ENCODE data around the gene GPER1.

The GPER1 gene

DNA sequence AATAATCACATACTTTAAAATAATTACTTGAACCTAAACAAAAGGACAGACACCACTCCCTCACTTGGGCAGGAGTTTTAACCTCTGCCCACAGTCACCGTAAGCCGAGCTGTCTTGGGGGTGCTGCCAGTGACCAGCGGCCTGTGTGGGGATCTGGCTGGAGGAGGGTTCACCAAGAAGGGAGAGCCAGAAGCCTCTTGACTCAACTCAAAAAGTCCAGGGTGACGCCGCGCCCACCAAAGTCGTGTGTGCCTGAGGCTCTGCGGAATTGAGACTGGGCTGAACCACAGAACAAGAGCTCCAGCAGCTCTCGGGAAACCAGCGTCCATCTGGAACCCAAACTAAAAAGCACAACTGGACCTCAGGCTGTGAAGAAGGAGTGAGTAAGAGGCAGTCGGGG, 36.3 kb downstream of the GPER1 start:
- Histone ChIP-seq H3K27me3 (ENCODE audit: control insufficient read depth, insufficient read depth, low read length) (no peaks in the 10 kb centered on the region), H3K4me3 (ENCODE audit: low read depth, low read length) (no peak overlapping the region), H3K9ac (ENCODE audit: low read depth, low read length) (no peak overlapping the region), H3K9me3 (ENCODE audit: control insufficient read depth, insufficient read depth, low read length) (no peaks in the 10 kb centered on the region), H3K36me3 (ENCODE audit: control insufficient read depth, insufficient read depth, low read length) (peaks cover 12% of the 10 kb centered on the region), H3K4me1 (ENCODE audit: control insufficient read depth, insufficient read depth, low read length) (no peaks in the 10 kb centered on the region)

DNA sequence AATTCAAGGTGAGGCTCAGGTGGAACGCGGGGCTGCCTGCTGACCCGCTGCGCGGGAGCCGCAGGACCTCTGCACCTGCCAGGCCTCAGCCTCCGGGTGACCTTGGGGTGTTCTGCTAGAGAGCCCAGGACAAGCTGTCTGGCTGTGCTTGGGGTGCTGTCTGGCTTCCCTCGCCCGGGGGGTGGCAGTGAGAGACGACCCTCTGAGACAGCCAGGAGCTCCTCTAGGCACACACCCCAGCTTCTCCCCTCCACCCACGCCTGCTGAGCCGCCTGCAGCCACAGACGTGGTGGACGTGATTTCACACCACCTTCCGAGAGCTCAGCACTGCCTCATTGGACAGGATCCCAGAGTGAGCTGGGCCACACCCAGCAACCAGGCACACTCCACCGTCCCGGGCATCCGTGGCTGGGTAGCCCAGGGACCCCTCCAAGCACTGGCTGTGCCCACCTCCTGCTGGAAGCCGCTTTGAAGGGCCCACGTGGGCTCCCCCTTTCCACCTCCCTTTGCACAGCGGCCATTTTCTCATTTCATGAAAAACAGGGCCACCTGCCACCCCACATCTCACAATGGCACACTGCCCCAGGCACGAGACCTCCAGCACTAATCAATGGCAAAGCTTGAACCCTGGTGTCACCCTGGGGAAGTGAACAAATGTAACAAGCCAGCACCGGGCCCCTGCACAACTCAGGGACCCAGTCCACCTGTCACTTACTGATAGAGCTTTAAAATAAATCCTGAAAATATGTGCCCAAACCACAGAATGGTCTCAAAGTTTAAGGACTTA, 37.1 kb downstream of the GPER1 start:
- Histone ChIP-seq H3K9ac (ENCODE audit: low read depth, low read length) (no peak overlapping the region), H3K27me3 (ENCODE audit: control insufficient read depth, insufficient read depth, low read length) (no peaks in the 10 kb centered on the region), H3K4me1 (ENCODE audit: control insufficient read depth, insufficient read depth, low read length) (no peaks in the 10 kb centered on the region), H3K9me3 (ENCODE audit: control insufficient read depth, insufficient read depth, low read length) (no peaks in the 10 kb centered on the region), H3K36me3 (ENCODE audit: control insufficient read depth, insufficient read depth, low read length) (peaks cover 12% of the 10 kb centered on the region), H3K4me3 (ENCODE audit: low read depth, low read length) (no peak overlapping the region)

DNA sequence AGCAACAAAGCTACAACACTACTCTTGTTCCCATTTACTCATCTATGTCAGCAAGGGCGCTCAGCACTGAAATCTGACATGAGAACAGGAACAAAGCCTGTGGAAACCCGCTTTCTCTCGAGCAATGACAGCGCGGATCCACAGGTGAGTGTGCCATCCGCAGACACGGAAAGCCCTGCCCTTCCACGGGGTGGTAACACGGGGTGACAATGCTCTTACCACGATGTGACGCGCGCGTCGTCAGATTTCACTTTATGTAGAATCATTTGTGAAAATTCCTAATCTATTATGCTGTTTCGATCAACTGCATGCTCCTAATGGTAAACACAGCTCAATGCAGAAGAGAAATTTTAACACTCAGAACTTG, 37.7 kb downstream of the GPER1 start:
- Histone ChIP-seq H3K4me3 (ENCODE audit: low read depth, low read length) (no peak overlapping the region), H3K36me3 (ENCODE audit: control insufficient read depth, insufficient read depth, low read length) (peaks cover 12% of the 10 kb centered on the region), H3K4me1 (ENCODE audit: control insufficient read depth, insufficient read depth, low read length) (no peaks in the 10 kb centered on the region), H3K27me3 (ENCODE audit: control insufficient read depth, insufficient read depth, low read length) (no peaks in the 10 kb centered on the region), H3K9ac (ENCODE audit: low read depth, low read length) (no peak overlapping the region), H3K9me3 (ENCODE audit: control insufficient read depth, insufficient read depth, low read length) (no peaks in the 10 kb centered on the region)

DNA sequence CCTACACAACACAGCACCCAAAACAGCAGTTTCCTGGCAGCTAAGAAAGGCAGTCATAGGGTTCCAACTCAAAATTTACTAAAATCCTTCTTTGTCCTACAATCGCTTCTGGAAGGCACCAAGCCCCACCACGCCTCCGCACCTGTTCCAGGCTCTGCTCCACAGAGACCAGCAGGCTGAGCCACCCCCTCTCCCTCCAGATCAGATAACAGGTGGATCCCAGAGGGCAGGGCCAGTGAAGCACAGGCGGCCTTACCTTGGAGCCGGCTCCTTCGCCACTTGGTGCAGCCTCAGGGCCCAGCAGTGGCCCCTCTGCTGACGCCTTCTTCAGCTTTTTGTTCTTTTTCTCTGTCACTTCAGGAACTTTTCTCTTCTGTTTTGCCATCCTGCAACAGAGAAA, 39.1 kb downstream of the GPER1 start:
- H3K27me3 ChIP-seq (ENCODE audit: control insufficient read depth, insufficient read depth, low read length): no peaks in the 10 kb centered on the region
- no peaks in the 10 kb centered on the region for H3K4me1 ChIP-seq (ENCODE audit: control insufficient read depth, insufficient read depth, low read length)
- no peaks in the 10 kb centered on the region for H3K9me3 ChIP-seq (ENCODE audit: control insufficient read depth, insufficient read depth, low read length)
- peaks cover 12% of the 10 kb centered on the region for H3K36me3 ChIP-seq (ENCODE audit: control insufficient read depth, insufficient read depth, low read length)
- H3K4me3 ChIP-seq (ENCODE audit: low read depth, low read length): no peak overlapping the region
- no peak overlapping the region for H3K9ac ChIP-seq (ENCODE audit: low read depth, low read length)

DNA sequence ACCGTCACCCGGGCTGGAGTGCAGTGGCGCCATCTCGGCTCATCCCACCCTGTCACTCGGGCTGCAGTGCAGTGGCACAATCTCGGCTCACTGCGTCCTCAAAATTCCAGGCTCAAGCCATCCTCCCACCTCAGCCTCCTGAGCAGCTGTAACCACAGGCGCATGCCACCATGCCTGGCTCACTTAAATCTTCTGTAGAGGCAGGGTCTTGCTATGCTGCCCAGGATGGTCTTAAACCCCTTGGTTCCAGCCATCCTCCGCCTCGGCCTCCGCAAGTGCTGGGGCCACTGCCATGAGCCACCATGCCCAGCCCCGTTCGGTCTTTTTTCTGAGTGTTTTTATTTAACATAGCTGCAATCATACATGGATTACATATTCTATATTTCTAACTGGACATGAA, 41.5 kb downstream of the GPER1 start:
- H3K9ac ChIP-seq (ENCODE audit: low read depth, low read length): no peak overlapping the region
- no peak overlapping the region for H3K4me3 ChIP-seq (ENCODE audit: low read depth, low read length)
- peaks cover 12% of the 10 kb centered on the region for H3K36me3 ChIP-seq (ENCODE audit: control insufficient read depth, insufficient read depth, low read length)
- H3K9me3 ChIP-seq (ENCODE audit: control insufficient read depth, insufficient read depth, low read length): no peaks in the 10 kb centered on the region
- no peaks in the 10 kb centered on the region for H3K4me1 ChIP-seq (ENCODE audit: control insufficient read depth, insufficient read depth, low read length)
- no peaks in the 10 kb centered on the region for H3K27me3 ChIP-seq (ENCODE audit: control insufficient read depth, insufficient read depth, low read length)

DNA sequence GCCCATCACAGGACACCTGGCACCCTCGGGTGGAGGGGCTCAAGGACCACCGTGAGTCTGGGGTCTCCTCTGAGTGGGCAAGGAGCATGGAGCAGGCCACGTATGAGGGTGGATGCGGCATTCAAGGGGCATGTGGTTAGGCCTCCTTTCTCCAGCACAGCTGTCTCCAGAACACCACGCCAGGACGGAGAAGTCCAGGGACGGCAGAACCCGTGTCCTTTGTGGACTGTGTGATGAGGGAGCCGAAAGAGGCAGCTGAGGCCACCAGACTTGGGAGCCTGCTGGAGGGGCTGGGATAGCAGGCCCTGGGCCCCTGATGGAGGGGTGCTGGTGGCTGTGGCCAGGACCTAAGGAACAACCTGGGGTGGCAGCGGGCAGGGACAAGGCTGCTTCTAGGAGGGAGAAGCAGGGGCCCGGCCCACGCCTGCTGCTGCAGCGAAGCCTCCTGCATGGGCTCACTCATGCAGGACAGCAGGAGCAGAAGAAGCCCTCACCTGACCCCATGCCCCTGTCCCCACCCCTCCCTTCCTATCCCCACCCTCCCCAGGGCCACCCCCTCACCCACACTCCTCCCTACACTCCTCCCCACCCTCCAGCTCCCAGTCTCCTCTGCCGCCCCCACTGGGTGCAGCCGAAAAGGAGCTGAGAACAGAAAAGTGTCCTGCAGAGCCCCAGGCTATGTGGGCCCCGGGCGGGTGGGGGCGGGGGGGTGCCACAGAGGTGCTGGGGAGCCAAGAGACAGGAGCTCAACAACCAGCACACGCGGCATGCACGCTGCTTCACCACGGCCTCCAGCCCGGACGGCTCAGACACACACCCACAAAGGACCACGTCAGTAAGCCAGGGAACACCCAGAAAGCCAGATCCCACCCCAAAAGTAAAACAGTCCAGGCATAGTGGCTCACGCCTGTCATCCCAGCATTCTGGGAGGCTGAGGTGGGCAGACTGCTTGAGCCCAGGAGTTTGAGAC, 42.4 kb downstream of the GPER1 start:
- H3K9ac ChIP-seq (ENCODE audit: low read depth, low read length): no peak overlapping the region
- H3K36me3 ChIP-seq (ENCODE audit: control insufficient read depth, insufficient read depth, low read length): peaks cover 7% of the 10 kb centered on the region
- H3K4me1 ChIP-seq (ENCODE audit: control insufficient read depth, insufficient read depth, low read length): no peaks in the 10 kb centered on the region
- no peak overlapping the region for H3K4me3 ChIP-seq (ENCODE audit: low read depth, low read length)
- no peaks in the 10 kb centered on the region for H3K9me3 ChIP-seq (ENCODE audit: control insufficient read depth, insufficient read depth, low read length)
- H3K27me3 ChIP-seq (ENCODE audit: control insufficient read depth, insufficient read depth, low read length): no peaks in the 10 kb centered on the region

DNA sequence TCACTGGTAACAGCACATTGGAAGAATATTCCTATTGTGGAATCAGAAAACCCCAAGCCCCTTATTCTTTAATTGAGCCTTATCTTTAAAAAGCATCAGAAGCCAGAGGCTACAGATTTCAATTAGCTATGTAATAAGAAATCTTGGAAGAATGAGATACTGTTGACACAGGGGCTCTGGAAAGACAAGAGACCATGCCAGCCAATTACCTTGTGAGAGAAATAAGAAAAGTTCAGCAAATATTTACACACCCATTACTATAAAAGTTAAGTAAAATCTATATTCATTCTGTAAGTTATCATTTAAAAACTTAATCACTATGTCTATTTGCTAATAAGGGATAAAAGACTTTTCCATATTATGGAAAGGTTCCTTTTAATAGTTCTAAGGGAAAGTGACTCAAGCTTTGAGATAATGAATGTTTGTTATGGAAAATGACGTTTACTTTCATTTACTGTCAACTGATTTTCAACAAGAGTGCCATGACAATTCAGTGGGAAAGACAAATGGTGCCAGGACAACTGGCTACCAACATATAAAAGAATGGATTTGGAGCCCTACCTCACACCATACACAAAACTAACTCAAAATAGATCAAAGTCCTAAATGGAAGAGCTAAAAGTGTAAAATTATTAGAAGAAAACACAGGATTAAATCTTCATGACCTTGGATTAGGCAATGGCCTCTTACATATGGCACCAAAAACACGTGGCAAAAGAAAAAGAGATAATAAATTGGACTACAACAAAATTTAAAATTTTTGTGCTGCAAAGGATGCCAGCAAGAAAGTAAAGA, 43.8 kb downstream of the GPER1 start:
- Histone ChIP-seq H3K9me3 (ENCODE audit: control insufficient read depth, insufficient read depth, low read length) (no peaks in the 10 kb centered on the region), H3K9ac (ENCODE audit: low read depth, low read length) (no peak overlapping the region), H3K4me1 (ENCODE audit: control insufficient read depth, insufficient read depth, low read length) (no peaks in the 10 kb centered on the region), H3K36me3 (ENCODE audit: control insufficient read depth, insufficient read depth, low read length) (peaks cover 4% of the 10 kb centered on the region), H3K4me3 (ENCODE audit: low read depth, low read length) (no peak overlapping the region), H3K27me3 (ENCODE audit: control insufficient read depth, insufficient read depth, low read length) (no peaks in the 10 kb centered on the region)

DNA sequence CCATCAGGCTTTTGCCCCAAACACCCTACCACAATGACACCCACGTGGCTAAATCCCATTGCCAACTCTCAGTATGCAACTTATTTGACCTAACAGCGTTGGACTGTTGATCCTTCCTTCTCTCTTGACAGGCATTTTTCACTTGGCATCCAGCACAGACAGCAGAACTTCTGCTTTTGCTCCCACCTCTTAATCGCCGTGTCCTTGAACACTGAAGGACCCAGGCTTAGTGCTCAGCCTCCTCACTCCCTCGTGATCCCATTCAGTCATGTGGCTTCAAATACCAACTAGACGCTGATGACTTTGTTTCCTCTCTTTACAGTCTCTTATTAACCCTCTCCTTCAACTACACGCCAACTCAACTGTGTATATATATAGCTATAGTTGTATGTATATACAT, 47.0 kb downstream of the GPER1 start:
- Histone ChIP-seq H3K27me3 (ENCODE audit: control insufficient read depth, insufficient read depth, low read length) (no peaks in the 10 kb centered on the region), H3K4me1 (ENCODE audit: control insufficient read depth, insufficient read depth, low read length) (no peaks in the 10 kb centered on the region), H3K4me3 (ENCODE audit: low read depth, low read length) (no peak overlapping the region), H3K9ac (ENCODE audit: low read depth, low read length) (no peak overlapping the region), H3K9me3 (ENCODE audit: control insufficient read depth, insufficient read depth, low read length) (no peaks in the 10 kb centered on the region), H3K36me3 (ENCODE audit: control insufficient read depth, insufficient read depth, low read length) (no peaks in the 10 kb centered on the region)

DNA sequence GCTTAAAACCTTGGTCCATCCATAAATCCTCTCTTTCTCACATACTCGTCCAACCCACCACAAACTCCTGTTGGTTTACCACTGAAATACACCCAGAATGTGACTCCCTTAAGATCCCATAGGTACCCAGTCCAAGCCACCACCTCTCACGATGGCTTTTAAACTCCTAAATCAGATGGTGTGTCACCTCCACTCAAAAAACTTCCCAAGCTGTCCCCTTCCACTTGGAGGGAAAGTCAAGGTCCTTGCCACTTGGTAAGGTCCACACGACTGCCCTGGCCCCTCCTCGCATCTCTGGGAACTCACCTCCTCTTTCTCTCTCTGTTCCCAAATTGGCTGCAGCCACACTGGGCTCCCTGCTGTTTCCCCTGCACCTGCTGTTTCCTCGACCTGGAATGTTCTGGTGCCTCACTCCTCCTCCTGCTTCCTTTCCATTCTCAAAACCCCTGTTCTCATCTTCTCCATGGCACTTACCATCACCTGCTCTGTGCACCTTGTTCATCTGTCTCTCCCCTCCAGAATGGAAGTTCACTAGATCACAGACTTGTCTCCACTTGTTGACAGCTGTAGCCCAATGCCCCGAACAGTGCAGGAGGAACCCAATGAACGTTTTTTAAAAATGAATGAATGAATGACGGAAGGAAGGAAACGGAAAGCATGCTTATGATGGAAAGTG, 49.1 kb downstream of the GPER1 start:
- H3K4me1 ChIP-seq (ENCODE audit: control insufficient read depth, insufficient read depth, low read length): no peaks in the 10 kb centered on the region
- H3K27me3 ChIP-seq (ENCODE audit: control insufficient read depth, insufficient read depth, low read length): no peaks in the 10 kb centered on the region
- peak overlapping the region; percentile 77 for H3K4me3 ChIP-seq (ENCODE audit: low read depth, low read length)
- H3K9me3 ChIP-seq (ENCODE audit: control insufficient read depth, insufficient read depth, low read length): no peaks in the 10 kb centered on the region
- peak overlapping the region; percentile 0 for H3K9ac ChIP-seq (ENCODE audit: low read depth, low read length)
- no peaks in the 10 kb centered on the region for H3K36me3 ChIP-seq (ENCODE audit: control insufficient read depth, insufficient read depth, low read length)

DNA sequence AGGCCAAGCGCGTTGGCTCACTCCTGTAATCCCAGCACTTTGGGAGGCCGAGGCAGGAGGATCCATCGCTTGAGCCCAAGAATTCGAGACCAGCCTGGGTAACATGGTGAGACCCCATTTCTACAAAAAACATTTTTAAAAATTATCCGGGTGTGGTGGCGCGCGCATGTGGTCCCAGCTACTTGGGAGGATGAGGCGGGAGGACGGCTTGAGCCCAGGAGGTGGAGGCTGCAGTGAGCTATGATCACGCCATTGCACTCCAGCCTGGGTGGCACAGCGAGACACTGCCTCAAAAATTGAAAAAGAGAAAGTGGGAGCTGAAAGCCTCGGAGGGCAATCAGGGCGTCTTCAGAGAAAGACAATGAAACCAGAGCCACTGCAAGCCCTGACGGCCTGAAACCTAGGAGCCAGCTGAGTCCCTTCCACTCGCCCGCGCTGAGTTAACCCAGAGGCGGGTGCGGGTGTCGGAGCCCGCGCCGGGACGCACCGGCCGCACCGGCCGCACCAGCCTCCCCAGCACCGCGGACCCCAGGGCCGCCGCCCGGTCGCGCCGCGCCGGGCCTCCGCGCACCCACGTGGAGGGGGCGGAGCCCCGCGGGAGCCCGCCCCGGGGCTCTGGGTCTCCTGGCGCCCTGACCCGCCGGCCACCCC, 49.7 kb downstream of the GPER1 start:
- H3K4me1 ChIP-seq (ENCODE audit: control insufficient read depth, insufficient read depth, low read length): no peaks in the 10 kb centered on the region
- H3K9me3 ChIP-seq (ENCODE audit: control insufficient read depth, insufficient read depth, low read length): no peaks in the 10 kb centered on the region
- no peaks in the 10 kb centered on the region for H3K36me3 ChIP-seq (ENCODE audit: control insufficient read depth, insufficient read depth, low read length)
- no peak overlapping the region for H3K9ac ChIP-seq (ENCODE audit: low read depth, low read length)
- H3K4me3 ChIP-seq (ENCODE audit: low read depth, low read length): peak overlapping the region; percentile 77
- H3K27me3 ChIP-seq (ENCODE audit: control insufficient read depth, insufficient read depth, low read length): no peaks in the 10 kb centered on the region

Measured in iPS-15b (cell line).